ENCODE measurements around the gene NFATC2.
"Not testable (repeated sequence)": the region's sequence is repeated elsewhere in the genome, so short reads cannot be mapped to it uniquely, and the experiment has no call there.

Gene NFATC2

DNA sequence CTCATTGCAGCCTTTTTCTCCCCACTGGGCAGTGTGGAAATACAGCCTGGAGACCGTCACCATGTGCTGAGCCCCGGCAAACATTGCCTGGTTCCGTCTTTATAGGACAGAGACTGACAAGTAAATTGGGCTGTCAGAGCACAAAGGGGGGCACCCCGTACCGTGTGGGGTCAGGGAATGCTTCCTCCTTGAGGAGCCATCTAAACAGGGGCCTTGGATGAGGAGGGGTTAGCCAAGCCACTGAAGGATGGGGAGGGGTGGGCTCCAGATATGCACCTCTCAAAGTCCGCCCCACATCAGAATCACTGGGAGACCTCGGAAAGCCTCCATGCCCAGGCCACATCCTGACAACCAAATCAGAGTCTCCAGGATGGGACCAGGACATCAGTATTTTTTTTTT lies 73.9 kb downstream of the NFATC2 start:
- no peak for DNase-seq

DNA sequence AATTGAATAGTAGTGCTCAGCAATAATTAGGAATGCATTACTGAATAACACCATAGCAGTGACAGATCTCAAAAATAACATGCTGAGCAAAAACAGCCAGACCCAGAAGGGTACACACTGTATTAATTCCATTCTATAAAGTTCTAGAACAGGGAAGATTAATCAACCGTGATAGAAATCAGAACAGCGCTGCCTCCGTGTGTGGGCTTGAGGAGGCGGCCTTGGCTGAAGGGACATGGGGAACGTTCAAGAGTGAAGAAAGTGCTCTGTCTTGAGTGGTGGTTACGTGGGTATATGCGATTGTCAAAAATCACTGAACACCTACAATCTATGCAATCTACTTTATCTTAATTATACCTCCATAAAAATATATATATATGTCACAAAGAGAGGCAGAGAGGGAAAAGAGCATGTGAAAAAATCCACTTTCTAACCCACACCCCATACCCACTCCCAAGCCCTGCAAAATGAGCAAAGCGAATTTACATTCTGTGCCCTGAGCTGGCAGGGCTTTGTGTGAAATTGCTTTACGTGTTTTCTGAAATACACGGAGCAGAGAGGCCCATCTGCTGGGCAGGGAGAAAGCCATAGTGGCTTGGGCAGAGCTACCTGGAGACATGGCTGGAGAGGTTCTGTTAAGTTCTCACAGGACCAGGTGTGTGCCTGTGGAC lies 74.4 kb downstream of the NFATC2 start:
- DNase-seq: no peak

DNA sequence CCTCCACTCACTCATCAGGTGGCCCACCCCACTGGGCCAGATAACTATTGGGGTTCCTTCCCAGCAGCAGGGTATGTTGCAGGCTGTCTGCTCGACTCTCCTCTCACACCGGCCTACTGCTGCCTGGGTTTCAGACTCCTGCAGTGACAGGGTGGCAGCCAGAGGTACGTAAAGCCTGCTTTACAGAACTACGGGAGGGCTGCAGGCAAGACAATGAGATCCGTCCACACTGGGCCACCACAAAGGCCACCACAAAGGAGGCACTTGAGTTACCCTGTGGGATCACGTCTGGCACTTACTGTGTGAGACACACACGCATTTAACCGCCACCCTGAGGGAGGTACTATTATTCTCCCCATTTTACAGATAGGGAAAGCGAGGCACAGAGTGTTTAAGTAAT lies 78.5 kb downstream of the NFATC2 start:
- DNase-seq: no peak

DNA sequence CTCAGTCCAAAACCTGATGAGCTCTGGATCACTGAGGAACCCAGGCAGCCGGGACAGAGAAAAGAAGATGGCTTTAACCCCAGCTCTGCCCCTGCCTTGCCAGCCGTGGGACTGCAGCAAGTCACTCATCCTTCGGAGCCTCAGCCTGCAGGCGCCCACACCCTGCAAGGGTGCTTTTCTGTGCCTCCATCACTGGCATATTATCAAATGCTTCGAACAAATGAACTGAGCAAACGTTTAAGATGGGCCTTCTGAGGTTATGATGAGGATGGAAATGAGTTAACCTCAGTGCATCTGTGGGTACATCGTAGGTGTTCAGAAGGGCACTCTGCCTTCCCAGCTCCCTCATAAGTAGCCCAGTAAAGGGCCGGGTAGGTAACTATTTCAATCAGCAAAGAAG lies 79.0 kb downstream of the NFATC2 start:
- no peak for DNase-seq

DNA sequence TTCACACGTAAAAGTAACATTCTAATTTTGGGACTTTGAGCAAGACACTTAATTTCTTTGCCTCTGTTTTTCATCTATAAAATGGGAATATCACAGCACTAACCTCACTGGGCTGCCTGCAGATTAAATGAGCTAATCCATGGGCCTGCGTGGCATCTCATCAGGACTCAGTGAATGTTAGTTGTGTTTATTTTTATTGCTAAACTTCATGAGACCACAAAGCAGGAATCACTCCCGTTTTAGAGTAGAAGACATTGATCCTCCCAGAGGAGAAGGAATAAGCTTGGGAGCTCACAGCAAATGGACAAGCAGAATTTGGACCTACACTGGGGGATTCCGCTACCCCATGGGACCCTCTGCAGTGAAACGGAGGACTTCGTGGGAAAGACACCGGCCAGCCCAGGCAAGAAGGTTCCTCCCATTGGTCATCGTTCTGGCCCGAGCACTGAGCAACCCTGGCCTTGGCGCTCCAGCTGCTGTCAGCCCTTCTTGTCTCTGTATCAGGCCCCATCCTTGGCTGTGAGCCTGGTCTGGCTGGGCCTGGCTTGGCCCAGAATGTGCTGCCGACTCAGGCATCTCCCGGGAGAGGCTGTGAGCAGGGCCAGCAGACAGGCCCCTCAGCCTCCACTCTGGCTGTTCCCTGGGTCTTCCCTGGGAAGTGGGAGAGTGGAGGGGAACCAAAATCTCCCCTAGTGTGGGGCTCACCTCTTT lies 79.8 kb downstream of the NFATC2 start:
- DNase-seq: no peak

DNA sequence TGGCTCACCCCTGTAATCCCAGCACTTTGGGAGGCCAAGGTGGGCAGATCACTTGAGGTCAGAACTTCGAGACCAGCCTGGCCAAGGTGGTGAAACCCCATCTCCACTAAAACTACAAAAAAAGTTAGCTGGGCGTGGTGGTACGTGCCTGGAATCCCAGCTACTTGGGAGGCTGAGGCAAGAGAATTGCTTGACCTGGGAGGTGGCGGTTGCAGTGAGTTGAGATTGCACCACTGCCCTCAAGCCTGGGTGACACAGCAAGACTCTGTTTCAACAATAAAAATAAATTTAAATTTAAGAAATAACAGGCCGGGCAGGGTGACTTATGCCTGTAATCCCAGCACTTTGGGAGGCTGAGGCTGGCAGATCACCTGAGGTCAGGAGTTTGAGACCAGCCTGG lies 80.7 kb downstream of the NFATC2 start:
- not testable (repeated sequence) for DNase-seq

DNA sequence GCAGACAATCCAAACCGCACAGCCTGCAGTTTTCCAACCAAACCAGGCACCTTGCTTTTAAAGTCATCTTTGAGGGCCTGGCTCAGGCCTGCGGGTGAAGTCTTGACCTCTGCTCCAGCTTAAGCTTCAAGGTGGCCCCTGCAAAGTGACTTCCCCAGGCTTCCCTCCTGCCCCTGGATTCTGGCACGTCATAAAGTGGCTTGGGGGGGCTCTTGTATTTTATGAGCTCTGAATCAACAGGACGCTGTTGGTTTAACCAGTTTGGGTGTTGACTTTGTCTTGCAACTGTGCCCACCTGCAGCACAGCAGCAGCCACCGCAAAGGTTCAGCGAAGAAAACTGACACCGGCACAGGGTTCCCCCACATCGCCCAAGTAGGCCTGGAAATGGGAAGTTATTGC lies 81.2 kb downstream of the NFATC2 start:
- DNase-seq: no peak

DNA sequence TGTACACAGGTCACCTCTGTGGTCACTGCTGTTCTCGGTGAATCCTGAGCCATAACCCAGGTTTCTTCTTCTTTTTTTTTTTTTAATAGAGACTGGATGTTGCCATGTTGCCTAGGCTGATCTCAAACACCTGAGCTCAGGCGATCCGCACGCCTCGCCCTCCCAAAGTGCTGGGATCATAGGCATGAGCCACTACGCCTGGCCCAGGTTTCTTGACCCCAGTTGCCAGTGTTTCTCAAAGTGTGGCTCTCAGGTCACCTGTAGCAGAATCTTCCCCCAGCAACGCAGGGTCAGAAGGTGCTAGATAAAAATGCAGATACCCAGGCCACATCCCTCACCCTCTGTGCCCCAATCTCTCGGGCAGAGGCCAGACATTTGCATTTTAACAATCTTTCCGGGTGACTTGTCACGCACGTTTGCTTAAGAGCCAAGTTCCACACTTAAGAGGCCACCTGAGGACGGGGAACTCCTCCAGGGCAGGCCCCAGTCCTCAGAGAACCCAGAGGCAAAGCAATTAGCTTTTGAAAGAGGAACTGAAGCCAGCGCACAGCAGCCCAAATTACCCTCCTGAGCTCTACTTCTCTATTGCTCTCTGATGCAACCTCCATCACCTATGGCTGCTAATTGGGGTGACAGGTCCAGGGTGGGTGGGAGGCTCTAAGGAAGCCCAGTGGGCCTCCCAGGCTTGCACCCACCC lies 81.8 kb downstream of the NFATC2 start:
- DNase-seq: peak; percentile 29

DNA sequence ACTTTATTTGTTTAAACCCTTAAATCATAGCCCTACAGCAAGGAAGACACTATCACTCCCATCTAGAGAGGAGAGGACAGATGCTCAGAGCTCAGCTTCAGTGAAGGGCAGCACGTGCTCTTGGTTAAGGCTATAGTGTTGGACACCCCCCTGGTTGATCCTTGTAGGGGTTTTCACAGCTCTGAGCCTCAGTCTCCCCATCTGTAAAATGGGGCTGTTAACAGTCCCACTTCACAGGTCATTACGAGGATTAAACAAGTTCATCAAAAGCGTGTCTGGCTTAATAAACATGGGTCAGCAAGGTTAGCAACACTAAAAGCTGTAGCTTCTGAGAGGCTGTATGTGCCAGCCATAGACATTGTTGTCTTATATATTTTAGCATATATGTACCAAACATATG lies 82.4 kb downstream of the NFATC2 start:
- DNase-seq: no peak

DNA sequence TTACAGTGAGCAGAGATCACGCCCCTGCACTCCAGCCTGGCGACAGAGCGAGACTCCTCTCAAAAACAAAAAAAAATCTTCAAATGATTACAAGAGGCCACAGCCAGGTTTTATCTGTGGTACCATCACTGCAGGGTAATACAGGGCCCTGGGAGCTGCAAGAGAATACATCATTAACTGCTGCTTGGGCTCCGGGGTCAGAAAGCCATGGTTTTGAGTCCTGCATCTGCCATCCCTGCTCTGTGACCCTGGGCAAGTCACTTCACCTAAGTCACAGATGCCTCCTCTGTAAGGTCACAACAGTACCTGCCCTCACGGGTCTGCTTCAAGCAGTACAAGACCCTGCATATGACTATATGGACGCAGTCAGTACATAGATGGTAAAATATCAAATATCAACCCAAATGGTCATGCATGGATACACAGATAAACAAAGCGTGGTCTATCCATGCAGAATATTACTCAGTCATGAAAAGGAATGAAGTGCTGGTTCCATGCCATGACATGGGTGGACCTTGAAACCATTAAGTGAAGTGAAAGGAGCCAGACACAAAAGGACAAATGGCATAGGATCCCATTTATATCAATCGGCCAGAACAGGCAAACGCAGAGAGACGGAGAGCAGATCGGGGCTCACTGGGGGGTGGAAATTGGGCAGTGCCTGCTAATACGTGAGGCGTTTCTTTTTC lies 83.6 kb downstream of the NFATC2 start:
- no peak for DNase-seq

DNA sequence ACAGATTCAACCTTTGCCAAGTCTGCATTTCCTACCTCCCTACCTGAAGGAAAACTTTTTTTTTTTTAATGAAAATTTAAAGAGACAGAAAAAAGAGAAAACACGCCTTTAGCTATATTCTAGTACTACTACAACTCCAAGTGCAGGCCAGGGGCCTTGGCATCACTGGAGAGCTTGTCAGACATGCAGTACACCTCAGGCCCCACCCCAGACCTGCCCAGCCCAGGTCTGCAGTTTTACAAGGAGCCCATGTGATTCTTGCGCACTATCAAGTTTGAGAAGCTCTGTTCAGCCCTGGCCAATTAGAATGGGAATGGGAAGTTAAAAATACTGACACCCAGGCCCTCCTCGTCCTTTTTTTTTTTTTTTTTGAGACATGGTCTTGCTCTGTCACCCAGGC lies 85.0 kb downstream of the NFATC2 start:
- no peak for DNase-seq

DNA sequence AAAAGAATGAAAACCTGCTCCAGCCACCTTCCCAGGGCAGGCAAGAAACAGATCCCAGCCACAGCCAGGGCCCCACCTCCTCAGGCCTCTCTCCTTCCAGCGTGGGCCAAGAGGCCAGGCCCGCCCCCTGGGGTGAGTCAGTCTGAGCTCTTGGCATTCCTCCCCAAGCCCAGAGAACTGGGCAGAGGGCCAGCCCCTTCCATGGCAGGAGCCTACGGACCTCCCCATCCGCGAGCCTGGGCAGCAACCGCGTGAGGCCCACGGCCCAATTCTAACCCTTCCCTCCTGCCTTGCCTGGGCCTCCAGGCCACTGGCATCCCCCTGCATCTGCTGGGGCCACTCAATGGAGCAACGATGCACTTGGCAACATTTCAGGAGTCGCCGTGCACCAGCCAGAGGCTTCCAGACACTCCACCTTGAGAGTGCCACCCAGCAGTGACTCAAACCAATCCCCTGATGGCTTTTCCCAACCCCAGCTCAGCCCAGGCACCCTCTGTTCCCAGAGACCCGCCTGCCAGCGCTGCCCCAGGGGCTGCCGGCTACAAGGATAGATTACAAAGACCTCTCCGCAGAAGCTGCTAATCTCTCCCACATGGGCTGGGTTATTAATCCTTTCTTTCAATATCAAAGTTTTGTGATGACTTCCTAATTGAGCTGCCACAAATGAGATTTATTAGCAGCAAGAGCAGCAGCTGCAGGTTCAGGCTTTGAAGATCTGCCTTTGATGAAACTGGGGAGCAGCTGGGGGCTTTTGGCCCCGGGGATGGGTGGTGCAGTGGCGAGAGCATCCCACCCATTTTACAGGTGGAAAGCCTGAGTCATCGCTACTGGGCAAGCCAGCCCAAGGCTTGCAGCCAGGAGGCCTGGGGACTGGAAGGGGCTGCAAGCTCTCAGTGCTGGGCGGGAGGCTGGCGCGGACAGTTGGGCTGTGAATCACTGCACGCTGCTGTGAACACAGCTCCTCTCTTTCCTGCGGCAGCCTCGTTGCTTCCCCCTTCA lies 85.7 kb downstream of the NFATC2 start:
- DNase-seq: peak; percentile 86

DNA sequence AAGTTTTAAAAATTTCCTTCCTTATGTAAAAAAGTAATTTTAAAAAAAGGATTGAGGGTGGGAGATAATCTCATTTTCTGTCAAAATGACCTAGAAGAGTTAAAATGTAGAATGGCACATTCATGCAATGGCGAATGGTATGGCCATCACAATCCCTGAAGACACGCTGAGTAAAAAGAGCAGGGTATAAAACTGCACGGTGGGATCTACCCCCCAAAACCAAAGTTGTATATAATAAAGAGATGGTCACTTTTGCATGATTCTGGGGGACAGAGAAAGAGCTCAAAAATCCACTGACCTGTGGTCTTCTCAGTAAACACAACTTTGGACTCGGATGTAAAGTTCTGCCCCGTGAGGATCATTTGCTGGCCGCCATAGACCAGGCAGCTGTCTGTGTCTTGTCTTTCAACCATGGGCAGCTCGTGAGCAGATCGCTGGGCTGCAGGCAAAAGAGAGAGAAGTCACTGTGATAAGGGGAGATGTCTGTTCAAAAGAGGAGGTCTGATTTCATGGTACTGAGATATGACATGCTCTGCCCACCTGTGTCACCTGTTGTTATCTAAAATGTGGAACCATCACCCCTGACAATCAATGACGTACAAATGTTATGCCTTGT lies 88.2 kb downstream of the NFATC2 start:
- no peak for DNase-seq

DNA sequence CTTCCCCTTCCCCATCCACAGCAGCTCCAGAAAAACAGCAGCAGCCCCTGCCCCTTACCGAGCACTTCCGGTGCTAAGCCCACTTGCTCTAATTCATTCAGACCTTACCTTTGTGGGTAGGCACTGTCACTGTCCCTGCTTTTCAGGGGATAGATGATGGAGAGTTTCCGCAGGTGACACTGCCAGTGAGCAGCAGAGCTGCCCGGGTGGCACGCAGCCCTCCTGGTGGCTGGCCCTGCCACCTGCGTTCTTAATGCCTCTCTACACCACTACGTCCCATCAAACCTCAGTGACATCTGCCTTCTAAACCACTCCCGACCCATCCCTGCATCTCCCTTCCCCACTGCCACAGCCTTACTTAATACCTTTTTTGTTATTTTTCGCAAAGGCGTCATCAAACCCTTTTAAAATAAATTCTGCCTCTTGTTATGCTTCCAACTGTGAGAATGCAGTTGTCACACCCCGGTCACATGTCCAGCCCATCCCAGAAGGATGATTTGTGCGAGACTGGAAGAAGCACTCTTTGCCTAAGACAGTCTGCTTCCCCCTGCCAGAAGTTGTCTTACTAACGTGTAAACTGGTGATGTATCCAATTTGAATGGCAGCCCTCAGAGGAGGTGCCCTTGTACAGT lies 89.7 kb downstream of the NFATC2 start:
- DNase-seq: no peak

DNA sequence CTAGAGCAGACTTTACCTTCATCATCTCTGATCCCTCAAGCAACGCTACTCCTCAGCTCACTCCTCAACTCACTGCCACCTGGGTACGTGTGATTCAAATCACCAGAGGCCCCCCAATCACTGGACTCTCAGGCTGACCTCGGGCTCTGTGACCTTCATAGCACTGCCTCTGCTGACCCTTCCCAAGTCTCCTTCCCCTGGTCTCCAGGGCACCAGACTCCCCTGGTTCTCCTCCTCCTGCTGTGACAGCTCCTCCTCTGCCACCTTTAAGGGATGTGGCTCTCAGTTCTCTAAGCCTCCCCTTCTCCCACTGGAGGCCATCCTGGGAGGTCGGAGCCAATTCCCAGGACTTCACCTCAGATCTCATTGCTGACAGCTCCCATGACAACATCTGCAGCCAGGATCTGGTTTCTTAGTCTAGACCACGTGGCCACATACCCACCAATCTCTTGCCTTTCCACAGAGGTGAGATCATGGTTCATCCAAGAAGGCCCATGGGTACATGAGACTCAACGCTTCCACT lies 90.4 kb downstream of the NFATC2 start:
- no peak for DNase-seq

DNA sequence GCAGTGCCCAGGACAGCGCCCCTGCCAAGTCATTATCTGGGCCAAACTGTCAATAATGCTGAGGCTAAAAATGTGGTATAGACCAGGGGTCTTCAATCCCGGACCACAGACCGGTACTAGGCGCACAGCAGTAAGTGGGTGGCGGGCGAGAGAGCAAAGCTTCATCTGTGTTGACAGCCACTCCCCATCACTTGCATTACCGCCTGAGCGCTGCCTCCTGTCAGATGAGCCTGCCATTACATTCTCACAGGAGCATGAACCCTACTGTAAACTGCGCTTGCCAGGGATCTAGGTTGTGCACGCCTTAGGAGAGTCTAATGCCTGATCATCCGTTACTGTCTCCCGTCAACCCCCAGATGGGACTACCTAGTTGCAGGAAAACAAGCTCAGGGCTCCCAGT lies 91.0 kb downstream of the NFATC2 start:
- no peak for DNase-seq

DNA sequence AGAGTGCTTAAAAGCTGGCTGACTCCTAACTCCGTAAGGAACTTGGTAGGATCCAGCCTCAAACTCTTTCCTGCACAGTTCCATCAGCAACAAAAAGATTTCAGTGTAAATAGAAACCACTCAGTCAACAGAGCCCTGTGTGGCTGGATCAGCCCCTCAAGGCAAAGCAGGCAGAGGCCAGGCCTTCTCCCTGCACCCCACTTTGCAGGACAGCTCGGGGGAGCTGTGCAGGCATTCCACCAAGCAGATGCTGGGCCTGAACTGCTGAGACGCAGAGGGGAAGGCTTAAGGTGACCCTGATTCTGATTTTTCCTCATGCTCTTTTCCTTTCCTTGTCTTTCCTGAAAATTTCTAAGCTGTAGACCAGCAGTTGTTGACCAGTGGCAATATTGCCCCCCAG lies 91.5 kb downstream of the NFATC2 start:
- DNase-seq: no peak

DNA sequence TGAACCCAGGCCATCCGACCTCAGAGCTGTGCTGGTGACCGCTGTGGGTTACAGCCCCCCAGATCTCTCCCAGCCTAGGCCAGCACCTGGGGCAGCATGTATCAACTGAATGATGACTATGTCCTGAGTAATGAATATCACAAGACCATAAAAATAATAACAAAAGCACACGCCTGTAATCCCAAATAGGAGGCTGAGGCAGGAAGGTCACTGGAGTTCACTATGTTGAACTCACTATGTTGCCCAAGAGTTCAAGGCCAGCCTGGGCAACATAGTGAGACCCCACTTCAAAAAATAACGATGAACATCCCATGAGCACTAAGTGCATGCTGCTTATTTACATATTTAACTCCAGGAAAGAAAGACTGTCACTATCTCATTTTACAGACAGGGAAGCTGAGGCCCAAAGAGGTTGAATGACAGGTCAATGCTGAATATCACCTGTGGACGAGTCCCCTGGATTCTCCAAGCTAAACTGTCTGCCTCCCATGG lies 92.3 kb downstream of the NFATC2 start:
- no peak for DNase-seq

DNA sequence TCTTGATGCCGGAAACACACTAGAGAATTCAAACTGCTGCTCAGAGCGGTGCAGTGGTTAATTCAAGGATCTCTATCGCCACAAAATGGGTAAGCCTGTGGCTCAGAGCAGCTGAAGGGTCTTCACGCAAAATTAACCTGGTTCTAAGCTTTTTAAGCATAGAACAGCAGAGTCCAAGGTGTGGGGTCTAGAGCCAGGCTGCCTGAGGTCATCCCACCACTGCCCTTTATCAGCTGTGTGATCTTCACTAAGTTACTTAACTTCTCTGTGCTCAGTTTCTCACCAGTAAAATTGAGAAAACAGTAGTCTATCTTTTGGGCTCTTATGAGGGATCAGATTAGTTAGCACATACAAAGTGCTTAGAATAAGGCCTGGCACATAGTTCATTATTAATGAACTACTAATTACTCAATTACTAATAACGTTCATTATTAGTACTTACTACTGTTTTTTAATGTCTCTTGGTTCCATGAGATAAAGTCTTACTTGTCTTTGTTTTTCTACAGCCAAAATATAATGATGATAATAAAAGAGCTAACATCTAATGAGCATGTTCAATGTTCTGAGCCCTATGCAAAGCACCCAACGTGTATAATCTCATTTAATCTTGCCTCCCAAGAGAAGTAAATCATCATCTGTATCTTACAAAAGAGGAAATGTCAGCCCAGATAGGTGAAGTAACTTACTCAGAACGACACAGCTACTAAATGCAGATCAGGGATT lies 92.9 kb downstream of the NFATC2 start:
- DNase-seq: no peak

DNA sequence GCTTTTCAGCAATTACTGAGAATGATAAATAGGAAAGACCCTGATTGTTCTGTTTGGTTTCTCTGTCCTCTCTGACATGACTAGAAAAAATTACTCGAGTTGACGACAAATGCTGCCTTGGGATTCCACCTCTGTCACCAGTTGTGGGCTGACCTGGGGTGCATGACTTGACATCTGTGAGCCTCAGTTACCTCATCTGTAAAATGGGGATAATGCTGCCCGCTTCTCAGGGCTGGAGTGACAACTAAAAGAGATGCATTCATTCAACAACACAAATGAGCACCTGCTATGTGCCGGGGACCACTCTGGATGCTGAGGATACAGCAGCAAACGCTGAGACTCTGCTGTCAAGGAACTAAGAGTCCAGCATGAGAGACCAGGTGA lies 94.8 kb downstream of the NFATC2 start:
- DNase-seq: no peak
